ENCODE results near the gene VAPA. TPM values are rescaled to one million over a fixed set of nuclear protein-coding genes. Genes with fewer than 3 reads are reported as not detected.

Gene VAPA
- polyA plus RNA-seq, 1 donor (not counting 4 experiments of a cell fraction or from before 2014, with no cell fraction given), result 350 TPM

- FAIRE-seq, result no peak
- no peak for TF ChIP-seq CTCF (optimal IDR thresholded peaks at IDR 0.05 in 1 of 3, IDR thresholded peaks at IDR 0.05 in 1 of 3, conservative IDR thresholded peaks at IDR 0.05 in 1 of 3; ENCODE audit: extremely low read depth in 1 of 3, insufficient read depth in 2 of 3, low read length in 3 of 3)
- no peak for TF ChIP-seq EZH2 (IDR thresholded peaks at IDR 0.05; ENCODE audit: low read length)
- dilution Hi-C loops (cut with MboI; ENCODE audit: extremely low pct_ligation_motif_present, low sequenced_read_pairs), result no loop called here
- peaks cover 22% of the 10 kb centered on the region for H3K4me1 ChIP-seq (ENCODE audit: control insufficient read depth, extremely low read depth, insufficient read depth, low read length)
- H3K27me3 ChIP-seq (ENCODE audit: control insufficient read depth, extremely low read depth, insufficient read depth, low read length), result no peaks in the 10 kb centered on the region
- no peaks in the 10 kb centered on the region for H3K9me3 ChIP-seq (ENCODE audit: control insufficient read depth, low read depth, low read length)
- no peaks in the 10 kb centered on the region for H3K9me1 ChIP-seq (ENCODE audit: control insufficient read depth, extremely low read depth, insufficient read depth, low read length)
- DNase-seq (ENCODE audit: low read depth, low spot score), result no peak
- H3K4me3 ChIP-seq (ENCODE audit: control insufficient read depth in 2 of 3, extremely low read depth in 1 of 3, insufficient read depth in 2 of 3, low read depth in 1 of 3, low read length in 3 of 3), result no peak overlapping the region
- H3K4me2 ChIP-seq (ENCODE audit: control insufficient read depth, extremely low read depth, insufficient read depth, low read depth, low read length), result no peak overlapping the region
- H3K27ac ChIP-seq (ENCODE audit: control insufficient read depth, insufficient read depth, low read length), result no peak overlapping the region
- no peaks in the 10 kb centered on the region for H3K36me3 ChIP-seq (ENCODE audit: control insufficient read depth in 2 of 2, extremely low read depth in 1 of 2, insufficient read depth in 2 of 2, low read length in 2 of 2)
- no peak overlapping the region for H3K9ac ChIP-seq (ENCODE audit: control insufficient read depth, extremely low read depth, insufficient read depth, low read length)
- no peak overlapping the region for H2AFZ ChIP-seq (ENCODE audit: control insufficient read depth, low read length)
- no peaks in the 10 kb centered on the region for H3K79me2 ChIP-seq (ENCODE audit: control insufficient read depth, insufficient read depth, low read length)
- no peaks in the 10 kb centered on the region for H4K20me1 ChIP-seq (ENCODE audit: control insufficient read depth, extremely low read depth, insufficient read depth, low read length)
Observed at GRCh38 chr18:9878783-9879242, 35.0 kb upstream of the VAPA start.

- FAIRE-seq (no peak), DNase-seq (ENCODE audit: low read depth, low spot score) (no peak)
- no peak overlapping the region for H3K4me2 ChIP-seq (ENCODE audit: control insufficient read depth, extremely low read depth, insufficient read depth, low read depth, low read length)
- no peaks in the 10 kb centered on the region for H3K9me1 ChIP-seq (ENCODE audit: control insufficient read depth, extremely low read depth, insufficient read depth, low read length)
- dilution Hi-C loops (cut with MboI; ENCODE audit: extremely low pct_ligation_motif_present, low sequenced_read_pairs), result no loop called here
- H4K20me1 ChIP-seq (ENCODE audit: control insufficient read depth, extremely low read depth, insufficient read depth, low read length), result no peaks in the 10 kb centered on the region
- H3K4me1 ChIP-seq (ENCODE audit: control insufficient read depth, extremely low read depth, insufficient read depth, low read length), result no peaks in the 10 kb centered on the region
- H3K9me3 ChIP-seq (ENCODE audit: control insufficient read depth, low read depth, low read length), result no peaks in the 10 kb centered on the region
- H3K27me3 ChIP-seq (ENCODE audit: control insufficient read depth, extremely low read depth, insufficient read depth, low read length), result no peaks in the 10 kb centered on the region
- no peak overlapping the region for H3K4me3 ChIP-seq (ENCODE audit: control insufficient read depth in 2 of 3, extremely low read depth in 1 of 3, insufficient read depth in 2 of 3, low read depth in 1 of 3, low read length in 3 of 3)
- H3K9ac ChIP-seq (ENCODE audit: control insufficient read depth, extremely low read depth, insufficient read depth, low read length), result no peak overlapping the region
- H3K36me3 ChIP-seq (ENCODE audit: control insufficient read depth in 2 of 2, extremely low read depth in 1 of 2, insufficient read depth in 2 of 2, low read length in 2 of 2), result no peaks in the 10 kb centered on the region
- TF ChIP-seq CTCF (optimal IDR thresholded peaks at IDR 0.05 in 1 of 3, IDR thresholded peaks at IDR 0.05 in 1 of 3, conservative IDR thresholded peaks at IDR 0.05 in 1 of 3; ENCODE audit: extremely low read depth in 1 of 3, insufficient read depth in 2 of 3, low read length in 3 of 3) (no peak), EZH2 (IDR thresholded peaks at IDR 0.05; ENCODE audit: low read length) (no peak)
- no peak overlapping the region for H3K27ac ChIP-seq (ENCODE audit: control insufficient read depth, insufficient read depth, low read length)
- H3K79me2 ChIP-seq (ENCODE audit: control insufficient read depth, insufficient read depth, low read length), result no peaks in the 10 kb centered on the region
- no peak overlapping the region for H2AFZ ChIP-seq (ENCODE audit: control insufficient read depth, low read length)
Observed at GRCh38 chr18:9884090-9884489, 29.7 kb upstream of the VAPA start.
